ENCODE results near the gene MSI1.

Gene MSI1

GRCh38 chr12:120406069-120406468, 37.1 kb upstream of the MSI1 start:
- TF ChIP-seq CREB1 (IDR thresholded peaks at IDR 0.05; ENCODE audit: low read depth): no peak

- TF ChIP-seq USF1 (IDR thresholded peaks at IDR 0.05): peak; percentile 56
- TF ChIP-seq MAX (IDR thresholded peaks at IDR 0.05): no peak
- TF ChIP-seq YY1 (IDR thresholded peaks at IDR 0.05; ENCODE audit: low read depth): no peak
- TF ChIP-seq TEAD4 (IDR thresholded peaks at IDR 0.05): no peak
Measured at GRCh38 chr12:120404271-120404670, 35.3 kb upstream of the MSI1 start.

GRCh38 chr12:120403869-120404268, 34.9 kb upstream of the MSI1 start:
- TF ChIP-seq REST (IDR thresholded peaks at IDR 0.05; ENCODE audit: low read depth) (no peak), TAF1 (IDR thresholded peaks at IDR 0.05; ENCODE audit: low read depth) (no peak), CEBPB (IDR thresholded peaks at IDR 0.05) (no peak), YY1 (IDR thresholded peaks at IDR 0.05; ENCODE audit: low read depth) (no peak), RAD21 (IDR thresholded peaks at IDR 0.05; ENCODE audit: low read depth) (no peak), CREB1 (IDR thresholded peaks at IDR 0.05; ENCODE audit: low read depth) (no peak), TEAD4 (IDR thresholded peaks at IDR 0.05) (no peak), TCF12 (IDR thresholded peaks at IDR 0.05; ENCODE audit: low read depth) (no peak), MAX (IDR thresholded peaks at IDR 0.05) (no peak), EGR1 (IDR thresholded peaks at IDR 0.05) (no peak), USF1 (IDR thresholded peaks at IDR 0.05) (no peak), NFIC (IDR thresholded peaks at IDR 0.05) (no peak), EP300 (IDR thresholded peaks at IDR 0.05; ENCODE audit: borderline replicate concordance) (no peak), FOXM1 (IDR thresholded peaks at IDR 0.05; ENCODE audit: borderline replicate concordance, low read depth) (no peak), ZBTB7A (IDR thresholded peaks at IDR 0.05; ENCODE audit: low read depth) (no peak)

GRCh38 chr12:120402217-120402616, 33.3 kb upstream of the MSI1 start:
- TF ChIP-seq YY1 (IDR thresholded peaks at IDR 0.05; ENCODE audit: low read depth): no peak
- no peak for TF ChIP-seq REST (IDR thresholded peaks at IDR 0.05; ENCODE audit: low read depth)
- no peak for TF ChIP-seq EP300 (IDR thresholded peaks at IDR 0.05; ENCODE audit: borderline replicate concordance)
- no peak for TF ChIP-seq USF1 (IDR thresholded peaks at IDR 0.05)
- TF ChIP-seq TEAD4 (IDR thresholded peaks at IDR 0.05): no peak
- no peak for TF ChIP-seq CREB1 (IDR thresholded peaks at IDR 0.05; ENCODE audit: low read depth)
- TF ChIP-seq RAD21 (IDR thresholded peaks at IDR 0.05; ENCODE audit: low read depth): no peak
- TF ChIP-seq MAX (IDR thresholded peaks at IDR 0.05): no peak; the same call in 1 of the 2 replicates
- no peak for TF ChIP-seq FOXM1 (IDR thresholded peaks at IDR 0.05; ENCODE audit: borderline replicate concordance, low read depth)
- TF ChIP-seq EGR1 (IDR thresholded peaks at IDR 0.05): no peak
- TF ChIP-seq NFIC (IDR thresholded peaks at IDR 0.05): no peak
- TF ChIP-seq TCF12 (IDR thresholded peaks at IDR 0.05; ENCODE audit: low read depth): no peak
- no peak for TF ChIP-seq CEBPB (IDR thresholded peaks at IDR 0.05)
- no peak for TF ChIP-seq ZBTB7A (IDR thresholded peaks at IDR 0.05; ENCODE audit: low read depth)
- TF ChIP-seq TAF1 (IDR thresholded peaks at IDR 0.05; ENCODE audit: low read depth): no peak

- no peak for TF ChIP-seq YY1 (IDR thresholded peaks at IDR 0.05; ENCODE audit: low read depth)
- TF ChIP-seq ZBTB7A (IDR thresholded peaks at IDR 0.05; ENCODE audit: low read depth): no peak
- no peak for TF ChIP-seq RAD21 (IDR thresholded peaks at IDR 0.05; ENCODE audit: low read depth)
- TF ChIP-seq MAX (IDR thresholded peaks at IDR 0.05): no peak
- TF ChIP-seq USF1 (IDR thresholded peaks at IDR 0.05): no peak
- no peak for TF ChIP-seq TAF1 (IDR thresholded peaks at IDR 0.05; ENCODE audit: low read depth)
- no peak for TF ChIP-seq FOXM1 (IDR thresholded peaks at IDR 0.05; ENCODE audit: borderline replicate concordance, low read depth)
- TF ChIP-seq EGR1 (IDR thresholded peaks at IDR 0.05): no peak
- no peak for TF ChIP-seq TEAD4 (IDR thresholded peaks at IDR 0.05)
Measured at GRCh38 chr12:120399531-120399930, 30.6 kb upstream of the MSI1 start.

All from Ishikawa (cell line).